Occipital lobe (tissue), 2 donors: Measurements from ENCODE around the gene OR5K2. TPM values are rescaled to one million over a fixed set of nuclear protein-coding genes. Genes with fewer than 3 reads are reported as not detected.

Experiments used
- DNase-seq: peaks from one replicate; lab custom pipeline; 2025; lab: John Stamatoyannopoulos, UW
- total RNA-seq: library from RNA; depleted of rRNA; stranded (reverse); fragments of >200 nt; gene quantifications from one replicate; pipeline ENCODE4 v1.2.3, GENCODE V29; 2014

OR5K2 gene
- total RNA-seq = not detected

DNA sequence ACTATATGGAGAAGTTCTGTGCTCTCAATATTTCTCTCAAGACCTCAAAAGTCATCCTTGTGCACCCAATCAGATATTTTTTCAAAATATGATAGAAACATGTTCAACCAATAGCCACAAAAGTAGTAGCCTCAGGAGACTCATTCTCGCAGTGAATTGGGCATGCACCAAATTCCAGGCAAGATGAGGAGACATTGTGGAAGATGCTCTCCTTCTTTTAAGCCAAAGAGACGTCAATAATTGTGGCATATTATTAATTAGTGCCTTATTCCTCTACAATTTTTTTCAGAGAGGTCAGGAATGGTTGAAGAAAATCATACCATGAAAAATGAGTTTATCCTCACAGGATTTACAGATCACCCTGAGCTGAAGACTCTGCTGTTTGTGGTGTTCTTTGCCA, at the start of gene OR5K2:
Gene OR5K2, plus strand, starts transcription at position 301 of the 400 bp plus-strand sequence. Its CDS starts 0 bp downstream, at position 301.
- no peak for DNase-seq

- no peak for DNase-seq
These were observed 47.8 kb upstream of the OR5K2 start for GRCh38 chr3:98449606-98450193.

DNA sequence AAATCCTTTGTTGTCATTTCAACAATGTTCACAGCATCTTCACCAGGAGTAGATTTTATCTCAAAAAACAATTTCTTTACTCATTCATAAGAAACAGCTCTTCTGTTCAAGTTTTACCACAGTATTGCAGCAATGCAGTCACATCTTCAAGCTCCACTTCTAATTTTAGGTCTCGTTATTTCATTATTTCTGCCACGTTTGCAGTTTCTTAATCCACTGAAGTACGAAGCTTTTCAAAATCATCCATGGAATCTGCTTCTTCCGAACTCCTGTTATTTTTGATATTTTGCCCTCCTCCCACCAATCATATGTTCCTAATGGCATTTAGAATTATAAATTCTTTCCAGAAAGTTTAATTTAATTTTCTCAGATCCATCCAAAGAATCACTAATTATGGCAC, 47.1 kb upstream of the OR5K2 start:
- no peak for DNase-seq

- DNase-seq = no peak
These were observed 43.7 kb upstream of the OR5K2 start for GRCh38 chr3:98453827-98454226.

- DNase-seq = no peak
These were observed 42.6 kb upstream of the OR5K2 start for GRCh38 chr3:98454929-98455328.

DNA sequence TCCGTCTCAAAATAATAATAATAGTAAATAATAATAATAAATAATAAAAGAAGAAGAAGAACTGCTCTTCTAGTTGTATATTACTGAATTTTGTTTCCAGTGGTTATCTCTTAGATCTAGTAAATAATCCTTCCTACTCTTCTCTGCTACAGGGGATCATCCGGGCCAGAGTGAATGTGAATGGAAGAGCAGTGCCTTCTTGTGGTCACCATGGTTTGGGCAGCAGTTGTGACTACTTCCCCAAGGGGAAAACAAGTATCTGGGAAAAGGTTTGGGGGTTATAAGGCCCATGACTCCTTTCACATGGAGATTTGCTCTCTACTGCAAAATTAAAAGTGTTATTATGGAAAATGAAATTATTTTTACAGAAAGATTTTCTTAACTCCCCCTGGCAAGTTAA, 39.9 kb upstream of the OR5K2 start:
- DNase-seq = no peak

DNA sequence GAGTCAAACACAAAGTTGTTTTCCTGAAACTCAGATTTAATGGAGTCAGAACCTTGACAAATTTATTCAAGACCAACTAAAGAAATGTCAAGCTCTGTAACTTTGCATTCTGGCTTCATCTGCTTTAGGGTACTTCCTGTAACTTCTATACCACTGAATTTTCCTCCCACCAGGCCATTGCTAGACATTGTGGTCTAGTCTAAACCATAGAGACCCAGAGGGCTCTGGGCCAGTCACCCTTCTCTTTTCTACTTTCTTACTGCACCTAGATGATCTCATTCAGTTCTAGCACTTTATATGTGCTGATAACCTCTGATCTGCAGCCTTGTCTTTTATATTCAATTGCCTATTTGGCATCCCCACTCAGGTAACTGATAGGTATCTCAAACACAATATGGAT, 37.3 kb upstream of the OR5K2 start:
- no peak for DNase-seq

DNA sequence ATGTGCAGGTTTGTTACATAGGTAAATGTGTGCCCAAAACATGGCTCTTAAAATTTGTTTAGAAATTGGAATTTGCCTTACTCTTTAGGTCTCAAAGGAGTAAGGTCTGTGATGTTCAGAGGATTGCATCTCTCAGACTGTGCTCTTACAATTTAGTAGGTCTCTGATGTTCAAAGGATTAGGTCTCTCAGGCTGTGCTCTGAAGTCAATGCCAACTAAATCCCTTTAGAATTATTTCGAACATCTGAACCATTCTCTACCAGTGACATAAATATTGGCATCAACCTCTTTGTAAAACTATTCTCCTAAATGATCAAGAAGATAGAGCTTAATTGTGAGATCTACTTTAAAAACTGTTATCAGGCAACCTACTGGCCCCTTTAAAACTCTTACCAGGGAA, 34.6 kb upstream of the OR5K2 start, which contains the start of gene OR5K1:
Gene OR5K1, plus strand, starts transcription at position 301 of the 400 bp plus-strand sequence. CDS start 6,376 bp downstream, outside the sequence.
- no peak for DNase-seq

GRCh38 chr3:98482717-98483482, 14.6 kb upstream of the OR5K2 start:
- no peak for DNase-seq

DNA sequence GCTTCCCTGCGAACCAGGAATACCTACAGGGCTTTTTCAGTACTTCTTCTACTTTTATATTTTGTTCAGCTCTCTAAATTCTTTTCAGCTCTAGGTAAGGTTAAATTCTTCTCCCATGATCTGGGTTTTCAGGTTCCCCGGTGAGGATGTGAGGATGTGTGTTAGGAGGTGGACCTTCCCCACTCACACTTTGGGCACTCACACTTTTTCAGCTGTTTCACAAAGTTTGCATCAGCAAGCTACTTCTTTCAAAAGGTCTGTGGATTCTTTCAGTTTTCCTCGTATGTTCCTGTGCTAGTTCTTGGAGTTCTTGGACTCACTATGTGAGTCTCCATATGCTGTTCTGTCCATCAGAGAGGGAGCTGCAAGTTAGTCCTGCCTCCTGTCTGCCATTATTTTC, 13.9 kb upstream of the OR5K2 start:
- DNase-seq = no peak

DNA sequence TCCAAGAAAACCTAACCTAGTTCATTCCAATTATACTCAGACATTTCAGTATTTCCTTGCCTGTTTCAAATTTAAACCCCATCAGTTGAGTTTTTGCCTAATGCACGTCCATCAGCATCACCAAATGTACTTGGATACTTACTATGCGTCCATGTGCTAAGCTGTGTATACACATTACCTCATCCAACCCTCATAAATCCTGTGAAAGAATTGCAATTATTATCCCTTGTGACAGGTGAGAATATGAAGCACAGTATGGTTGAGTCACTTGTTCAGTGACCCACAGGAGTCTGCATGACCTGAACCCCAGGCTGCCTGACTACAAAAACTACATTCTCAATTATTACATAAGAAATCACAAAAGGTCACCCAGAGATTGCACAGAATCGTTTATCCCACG, 2.5 kb downstream of the OR5K2 start:
- no peak for DNase-seq

- DNase-seq = peak; percentile 2
These were observed 3.8 kb downstream of the OR5K2 start for GRCh38 chr3:98501270-98501669.

- DNase-seq = no peak
These were observed 4.5 kb downstream of the OR5K2 start for GRCh38 chr3:98501863-98502576.

GRCh38 chr3:98504539-98504938, 7.1 kb downstream of the OR5K2 start:
- DNase-seq = no peak

DNA sequence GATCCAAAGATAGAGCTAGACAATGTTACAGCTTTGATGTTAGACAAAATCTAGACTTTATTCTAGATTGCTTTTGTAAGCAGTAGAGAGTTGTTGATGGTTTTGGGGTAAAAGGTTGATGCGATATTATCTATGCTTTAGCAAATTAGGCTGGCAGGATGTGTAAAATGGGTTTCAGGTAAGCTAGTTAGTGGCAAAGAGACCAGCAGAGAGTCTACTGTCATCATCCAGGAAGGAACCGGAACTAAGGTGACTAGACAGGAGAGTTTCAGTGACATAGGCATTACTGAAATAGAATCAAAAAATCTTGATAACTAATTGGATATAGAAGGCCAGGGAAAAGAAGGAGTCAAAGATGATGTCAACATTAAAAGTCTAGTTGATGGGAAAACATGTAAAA, 11.1 kb downstream of the OR5K2 start:
- DNase-seq = no peak

DNA sequence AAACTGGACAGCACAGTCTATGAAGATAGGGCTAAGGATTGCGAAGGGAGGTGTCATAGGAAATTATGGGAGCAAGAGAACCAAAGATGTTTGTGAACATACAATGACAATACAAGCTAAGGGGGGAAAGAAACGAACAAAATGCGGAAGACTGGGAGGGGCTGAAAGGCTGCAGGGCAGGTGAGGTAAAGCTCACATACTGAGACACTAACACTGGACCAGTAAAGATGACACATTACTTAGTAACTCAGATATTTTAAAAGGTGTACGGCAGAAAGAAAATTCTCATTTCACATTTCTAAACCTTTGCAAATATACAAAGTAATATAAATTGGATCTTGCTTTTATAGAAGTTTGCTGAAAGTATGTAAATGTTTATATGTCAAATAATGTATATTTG, 15.1 kb downstream of the OR5K2 start:
- DNase-seq = no peak

GRCh38 chr3:98513091-98513511, 15.6 kb downstream of the OR5K2 start:
- no peak for DNase-seq

- no peak for DNase-seq
These were observed 16.3 kb downstream of the OR5K2 start for GRCh38 chr3:98513736-98514135.

DNA sequence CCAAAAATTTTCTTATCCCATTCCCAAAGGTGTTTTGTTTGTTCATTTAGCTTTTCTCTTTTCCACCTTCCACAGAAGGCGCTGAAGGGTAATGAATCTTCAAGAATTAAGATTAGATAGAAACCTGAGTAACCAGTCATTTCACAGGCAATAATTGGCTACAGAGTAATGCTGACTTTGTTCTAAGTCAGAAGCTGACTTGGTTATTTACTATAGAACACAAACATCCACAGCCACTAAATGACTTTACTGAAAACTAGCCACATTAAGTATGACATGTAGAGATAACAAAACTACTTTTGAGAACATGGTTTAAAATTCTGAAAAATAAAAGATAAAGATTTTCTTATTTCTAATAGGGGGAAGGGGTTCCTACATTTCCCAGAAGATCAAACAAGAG, 17.5 kb downstream of the OR5K2 start:
- no peak for DNase-seq

GRCh38 chr3:98518816-98519215, 21.3 kb downstream of the OR5K2 start:
- DNase-seq = peak; percentile 29

DNA sequence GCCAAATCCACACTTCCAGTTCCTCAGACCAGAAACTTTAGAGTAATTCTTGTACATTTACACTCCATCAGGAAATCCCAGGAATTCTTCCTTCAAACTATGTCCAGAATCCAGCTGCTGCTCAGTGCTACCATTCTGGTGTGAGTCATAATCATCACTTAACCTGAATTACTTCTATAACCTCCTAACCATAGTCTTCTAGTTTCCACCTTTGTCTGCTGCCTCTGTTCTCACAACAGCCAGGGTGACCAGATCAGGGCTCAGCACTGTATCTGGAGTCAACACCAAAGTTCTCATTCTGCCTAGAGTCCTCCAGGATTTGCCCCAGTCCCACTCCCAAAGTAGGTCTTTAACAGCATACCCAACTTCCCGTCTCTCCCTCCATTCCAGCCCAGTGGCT, 21.9 kb downstream of the OR5K2 start:
- no peak for DNase-seq

DNA sequence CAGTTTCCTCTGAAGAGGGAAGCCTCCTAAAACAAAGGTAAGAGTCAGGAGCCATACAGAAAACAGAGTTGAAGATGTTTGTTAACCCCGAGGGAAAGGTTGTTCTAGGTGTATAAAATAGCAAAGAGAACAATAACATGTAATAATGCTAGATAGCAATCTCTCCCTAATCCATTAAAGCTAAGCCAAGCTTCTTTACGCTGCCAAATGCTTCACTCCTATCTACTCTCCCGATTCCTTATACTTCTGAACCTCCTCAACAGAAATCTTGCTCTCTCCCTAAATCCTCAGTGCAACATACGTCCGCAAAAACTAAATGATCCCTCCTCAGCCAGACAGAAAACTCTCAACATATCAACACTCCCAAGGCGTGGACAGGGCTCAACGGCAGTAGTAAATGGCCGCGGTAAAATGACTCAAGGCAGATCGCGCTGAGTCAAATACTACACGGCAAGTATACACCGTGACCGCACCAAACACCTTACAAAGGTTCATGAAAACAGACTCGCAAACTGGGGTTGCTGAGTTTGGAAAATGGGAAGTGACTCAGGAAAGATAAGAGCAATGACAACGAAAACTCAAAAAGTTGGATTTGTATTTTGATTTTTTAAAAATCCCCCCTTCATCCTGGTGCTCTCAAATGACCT, 24.5 kb downstream of the OR5K2 start:
- DNase-seq = peak; percentile 20
